Measurements from ENCODE around the gene FAF1.
A peak's percentile ranks its signal among the peaks of the same experiment; 100 is the strongest.
"Not testable (repeated sequence)": the region's sequence is repeated elsewhere in the genome, so short reads cannot be mapped to it uniquely, and the experiment has no call there.

FAF1 gene

DNA sequence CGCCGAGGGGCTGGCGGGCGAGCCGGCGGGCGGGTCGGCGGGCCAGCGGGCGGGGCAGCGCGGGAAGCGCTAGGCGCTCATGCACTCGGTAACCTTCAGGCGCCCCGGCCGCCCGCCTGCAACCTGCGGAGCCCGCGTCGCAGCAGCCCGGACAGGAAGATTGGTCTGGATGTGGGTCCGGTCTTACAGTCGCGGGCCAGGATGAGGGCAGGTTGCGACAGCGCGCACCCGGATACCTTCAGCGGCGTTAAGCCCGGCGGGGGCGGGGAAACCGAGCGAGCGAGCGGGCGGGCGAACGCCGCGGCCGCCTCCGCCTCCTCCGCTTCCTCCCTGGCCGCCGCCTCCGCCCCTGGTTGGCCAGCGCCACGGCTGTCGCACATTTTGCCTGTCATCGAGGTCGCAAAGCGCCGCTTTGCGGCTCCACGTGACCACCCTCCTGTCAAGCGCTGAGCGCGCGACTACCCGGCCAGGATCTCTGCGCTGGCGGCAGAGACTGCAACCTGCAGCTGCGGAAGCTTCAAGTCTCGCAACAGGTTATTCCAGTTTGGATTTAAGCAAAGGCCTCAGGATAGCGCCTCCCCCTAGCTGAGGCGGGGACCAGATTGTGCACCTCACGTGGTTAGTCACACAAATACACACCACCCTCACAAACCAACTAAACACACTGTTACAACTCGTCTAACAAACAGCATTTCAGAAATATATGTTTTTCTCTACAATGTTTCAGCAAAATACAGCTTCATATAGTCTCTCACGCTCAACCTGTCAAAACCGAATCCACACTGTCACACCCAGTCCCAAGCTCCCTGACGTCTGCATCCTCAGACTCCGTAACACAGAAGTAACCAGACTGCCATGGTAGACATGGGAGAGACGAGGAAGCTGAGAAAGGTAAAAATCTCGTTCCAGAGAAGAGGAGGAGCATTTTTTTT is at the start of gene FAF1:
FAF1 (minus strand) TSS at position 355 of the 932 bp plus-strand sequence. CDS start 456 bp downstream, outside the sequence.
- peak; percentile 95 to 96 for DNase-seq (ENCODE audit: low read depth in 2 of 2)

DNA sequence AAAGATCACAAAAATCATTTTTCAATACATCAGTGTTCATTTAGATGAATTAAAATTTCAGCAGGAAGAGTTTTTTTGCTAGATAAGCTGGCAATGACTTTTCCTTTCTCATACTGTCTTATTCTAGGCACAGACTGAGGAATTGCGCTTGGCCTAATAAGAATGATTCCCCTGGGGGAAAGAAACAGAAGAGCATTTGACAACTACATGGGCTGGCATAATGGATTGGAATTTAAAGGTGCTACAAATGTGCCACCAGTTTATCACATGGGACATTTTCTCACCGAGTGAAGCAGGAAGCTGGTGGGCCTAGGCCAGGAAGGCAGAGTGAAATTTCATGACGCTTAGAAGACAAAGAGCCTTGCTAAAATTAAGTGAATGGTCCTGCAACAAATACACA is 49.3 kb upstream of the FAF1 start:
- DNase-seq (ENCODE audit: low read depth in 2 of 2) = no peak

DNA sequence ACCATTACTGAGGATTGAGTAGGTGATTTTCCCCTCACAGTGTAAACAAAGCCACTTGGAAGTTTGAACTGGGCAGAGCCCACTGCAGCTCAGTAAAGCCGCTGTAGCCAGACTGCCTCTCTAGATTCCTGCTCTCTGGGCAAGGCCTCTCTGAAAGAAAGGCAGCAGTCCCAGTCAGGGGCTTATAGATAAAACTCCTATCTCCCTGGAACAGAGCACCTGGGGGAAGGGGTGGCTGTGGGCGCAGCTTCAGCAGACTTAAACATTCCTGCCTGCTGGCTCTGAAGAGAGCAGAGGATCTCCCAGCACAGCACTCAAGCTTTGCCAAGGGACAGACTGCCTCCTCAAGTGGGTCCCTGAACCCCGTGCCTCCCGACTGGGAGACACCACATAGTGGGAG is 45.5 kb upstream of the FAF1 start:
- not testable (repeated sequence) for DNase-seq (ENCODE audit: low read depth in 2 of 2)

DNA sequence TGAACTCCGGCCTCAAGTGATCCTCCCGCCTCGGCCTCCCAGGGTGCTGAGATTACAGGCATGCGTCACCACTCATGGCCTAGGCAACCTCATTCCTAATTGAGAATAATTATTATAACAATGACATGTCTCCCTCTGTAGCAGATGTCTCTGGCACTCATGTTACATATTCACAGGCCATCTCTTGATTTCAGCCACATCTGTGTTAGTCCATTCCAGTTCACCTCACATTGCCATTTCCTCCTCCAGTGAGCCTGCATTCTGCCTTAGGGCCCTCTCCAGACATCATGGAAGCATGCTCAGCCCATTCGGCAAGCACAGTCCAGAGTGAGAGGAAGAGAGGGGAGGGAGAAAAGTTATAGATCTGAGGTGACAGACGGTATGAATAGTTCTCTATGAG is 42.4 kb upstream of the FAF1 start:
- DNase-seq (ENCODE audit: low read depth in 2 of 2) = no peak

DNA sequence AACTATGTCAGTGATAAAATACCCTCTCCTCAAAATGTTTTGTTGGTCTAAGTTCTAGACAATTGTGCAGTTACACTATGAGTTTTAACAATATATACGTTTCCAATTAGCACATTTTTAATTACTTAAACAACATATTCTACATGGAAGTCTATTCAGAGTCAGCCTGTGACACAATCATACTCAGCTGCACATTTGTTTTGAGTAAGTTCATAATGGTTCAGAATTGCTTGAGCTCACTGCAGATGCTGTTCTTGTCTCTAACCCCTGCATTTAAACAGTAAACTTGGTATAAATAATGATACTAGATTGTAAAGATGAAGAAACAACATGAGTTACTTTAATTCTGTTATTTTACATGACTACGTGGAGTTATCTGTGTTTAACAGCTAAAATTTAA is 40.6 kb upstream of the FAF1 start:
- no peak for DNase-seq (ENCODE audit: low read depth in 2 of 2)

DNA sequence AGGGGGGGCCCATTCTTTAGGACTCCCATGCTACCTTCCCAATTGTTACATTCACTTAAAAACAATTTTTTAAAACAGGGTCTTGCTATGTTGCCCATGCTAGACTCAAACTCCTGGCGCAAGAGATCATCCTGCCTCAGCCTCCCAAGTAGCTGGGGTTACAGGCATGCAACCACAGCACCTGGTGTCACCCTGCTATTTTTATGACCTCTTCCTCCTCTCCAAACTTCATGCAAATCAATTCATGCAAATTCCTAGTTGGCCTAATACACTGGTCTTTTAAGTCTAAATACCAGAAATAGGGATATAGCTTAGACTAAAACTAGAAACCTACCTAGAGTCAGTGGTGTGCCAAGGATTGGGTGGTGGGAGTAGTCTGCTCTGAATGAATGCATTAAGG is 40.1 kb upstream of the FAF1 start:
- no peak for DNase-seq (ENCODE audit: low read depth in 2 of 2)

DNA sequence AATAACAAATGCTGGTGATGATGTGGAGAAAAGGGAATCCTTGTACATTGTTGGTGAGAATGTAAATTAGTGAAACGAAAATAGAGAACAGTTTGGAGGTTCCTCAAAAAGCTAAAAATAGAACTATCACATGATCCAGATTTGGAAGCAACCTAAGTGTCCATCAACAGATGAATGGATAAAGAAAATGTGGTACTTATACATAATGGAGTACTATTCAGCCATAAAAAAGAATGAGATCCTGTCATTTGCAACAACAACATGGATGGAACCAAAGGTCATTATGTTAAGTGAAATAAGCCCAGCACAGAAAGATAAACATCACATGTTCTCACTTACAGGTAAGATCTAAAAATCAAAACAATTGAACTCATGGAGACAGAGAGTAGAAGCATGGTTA is 39.3 kb upstream of the FAF1 start:
- not testable (repeated sequence) for DNase-seq (ENCODE audit: low read depth in 2 of 2)

DNA sequence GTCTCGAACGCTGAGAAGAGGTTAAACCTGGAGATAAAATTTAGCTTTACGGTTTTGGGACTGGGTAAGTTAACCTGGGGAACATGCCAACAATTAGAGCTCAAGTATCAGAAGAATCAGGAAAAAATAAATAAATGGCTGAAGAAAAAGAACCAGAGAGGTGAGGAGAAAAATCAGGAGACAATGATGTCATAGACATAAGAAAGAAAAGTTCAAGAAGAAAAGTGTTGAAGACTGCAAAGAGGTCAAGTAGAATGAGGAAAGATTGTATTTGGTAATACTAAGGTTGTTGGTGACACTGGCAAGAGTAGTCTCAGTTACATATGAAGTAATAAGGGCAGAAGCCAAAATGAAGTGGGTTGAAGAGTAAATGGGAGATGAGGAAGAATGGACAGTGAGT is 36.0 kb upstream of the FAF1 start:
- no peak for DNase-seq (ENCODE audit: low read depth in 2 of 2)

DNA sequence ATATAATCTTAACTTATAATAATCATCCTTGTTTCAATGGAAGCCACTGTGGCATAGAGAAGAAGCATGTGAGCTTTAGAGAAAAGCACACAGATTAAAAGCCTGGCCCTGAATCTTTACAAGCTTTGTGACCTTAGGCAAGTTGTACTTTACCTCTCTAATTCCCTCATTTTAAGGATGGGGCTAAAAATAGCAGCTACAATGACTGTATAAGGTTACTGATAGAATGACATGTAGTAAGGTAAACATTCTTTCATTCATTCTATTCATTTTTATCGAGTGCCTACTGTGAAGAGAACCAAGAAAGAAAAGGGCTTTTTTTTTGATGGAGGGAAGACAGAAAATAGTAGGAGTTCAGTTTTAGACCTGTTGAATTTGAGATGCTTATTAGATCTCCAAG is 35.6 kb upstream of the FAF1 start:
- no peak for DNase-seq (ENCODE audit: low read depth in 2 of 2)

DNA sequence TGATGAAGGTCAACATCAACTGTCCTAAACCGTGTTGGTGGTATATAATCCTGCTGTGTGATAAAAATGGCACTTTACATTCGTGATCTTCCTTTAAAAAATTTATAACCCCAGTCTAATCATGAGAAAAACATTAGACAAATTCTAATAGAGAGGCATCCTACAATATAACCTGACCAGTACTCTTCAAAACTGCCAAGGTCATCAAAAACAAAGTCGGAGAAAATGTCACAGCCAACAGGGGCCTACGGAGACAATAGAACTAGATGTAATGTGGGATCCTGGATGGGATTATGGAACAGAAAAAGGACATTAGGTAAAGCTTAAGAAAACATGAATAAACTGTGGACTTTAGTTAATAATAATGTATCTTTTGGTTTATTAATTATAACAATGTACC is 34.9 kb upstream of the FAF1 start:
- DNase-seq (ENCODE audit: low read depth in 2 of 2) = no peak

DNA sequence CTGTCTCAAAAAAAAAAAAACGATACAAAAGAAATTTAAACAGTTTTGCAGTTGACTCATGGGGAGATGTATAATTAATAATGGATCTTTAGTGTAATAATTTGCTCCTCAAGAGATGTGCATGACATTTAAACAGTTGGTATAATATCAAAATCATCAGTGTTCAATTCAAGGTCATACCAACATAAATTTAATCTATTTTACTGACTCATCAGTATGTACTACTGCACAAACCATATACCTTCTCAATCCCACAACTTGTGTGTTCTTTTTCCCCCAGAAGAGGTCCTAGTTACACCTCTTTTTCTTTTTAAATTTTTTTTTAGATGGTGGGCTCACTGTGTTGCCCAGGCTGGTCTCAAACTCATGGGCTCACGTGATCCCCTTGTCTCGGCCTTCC is 33.6 kb upstream of the FAF1 start:
- no peak for DNase-seq (ENCODE audit: low read depth in 2 of 2)

DNA sequence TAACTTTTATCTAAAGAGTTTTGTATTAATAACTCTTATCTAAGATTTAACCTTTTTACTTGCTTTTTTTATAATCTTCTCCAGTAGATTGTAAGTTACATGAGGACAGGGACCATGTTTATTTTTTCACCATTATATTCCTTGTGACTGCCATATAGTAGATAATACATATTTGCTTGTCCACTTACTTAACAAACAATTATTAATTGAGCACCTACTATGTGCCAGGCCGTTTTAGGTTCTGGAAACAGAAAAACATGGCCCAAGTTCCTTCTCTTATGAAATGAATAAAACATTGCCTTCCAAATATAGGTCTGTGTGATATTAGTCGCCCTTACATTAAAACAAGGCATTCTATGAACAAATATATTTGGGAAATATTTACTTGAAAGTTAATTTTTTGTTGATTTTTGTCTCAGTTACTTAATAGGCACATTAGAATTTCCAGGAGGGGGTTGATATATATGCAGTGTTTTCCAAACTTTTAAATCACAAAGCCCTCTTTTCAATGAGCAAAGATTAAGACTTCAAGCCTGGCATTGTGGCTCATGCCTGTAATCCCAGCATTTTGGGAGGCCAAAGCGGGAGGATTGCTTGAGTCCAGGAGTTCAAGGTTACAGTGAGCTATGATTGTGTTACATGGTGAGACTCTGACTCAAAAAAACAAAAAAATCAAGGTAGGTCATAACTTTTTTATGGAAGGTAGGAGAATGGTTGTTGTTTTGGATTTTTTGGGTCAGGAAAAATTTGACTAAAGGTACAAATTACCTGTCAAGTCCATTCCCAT is 32.7 kb upstream of the FAF1 start:
- no peak for DNase-seq (ENCODE audit: low read depth in 2 of 2)

DNA sequence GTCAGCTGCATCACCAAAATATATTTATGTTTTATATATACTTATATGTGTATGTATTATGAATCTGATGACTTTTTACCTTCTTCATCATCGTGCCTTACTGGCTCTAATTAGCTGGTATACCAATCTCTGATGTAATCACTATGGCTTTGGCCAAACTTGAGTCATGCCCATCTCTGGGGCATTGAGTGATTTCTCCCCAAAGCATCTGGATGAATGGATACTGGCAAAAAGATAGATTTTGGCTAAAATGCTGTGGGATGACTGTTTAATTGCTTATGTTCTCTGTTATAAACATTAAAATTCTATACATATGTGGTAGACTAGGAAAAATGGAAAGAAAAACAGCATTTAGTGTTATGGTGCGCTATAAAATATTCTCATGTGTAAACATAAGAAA is 29.6 kb upstream of the FAF1 start:
- DNase-seq (ENCODE audit: low read depth in 2 of 2) = no peak

DNA sequence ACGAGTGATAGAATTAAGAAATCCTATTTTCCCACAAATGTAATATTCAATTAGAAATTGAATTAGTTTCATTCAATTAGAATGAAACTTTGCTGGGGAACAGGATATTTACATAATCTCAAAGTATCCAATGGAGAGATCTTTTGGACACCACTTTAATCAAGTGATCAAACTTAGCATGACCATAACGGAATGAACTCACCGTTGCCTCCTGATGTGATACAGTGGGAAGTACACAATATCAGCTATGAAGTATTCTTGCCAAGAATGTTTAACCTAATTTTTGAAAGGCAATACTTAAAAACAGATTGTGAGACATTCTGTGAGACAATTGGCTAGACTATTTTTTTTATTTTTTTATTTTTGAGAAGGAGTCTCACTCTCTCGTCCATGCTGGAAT is 26.6 kb upstream of the FAF1 start:
- no peak for DNase-seq (ENCODE audit: low read depth in 2 of 2)

DNA sequence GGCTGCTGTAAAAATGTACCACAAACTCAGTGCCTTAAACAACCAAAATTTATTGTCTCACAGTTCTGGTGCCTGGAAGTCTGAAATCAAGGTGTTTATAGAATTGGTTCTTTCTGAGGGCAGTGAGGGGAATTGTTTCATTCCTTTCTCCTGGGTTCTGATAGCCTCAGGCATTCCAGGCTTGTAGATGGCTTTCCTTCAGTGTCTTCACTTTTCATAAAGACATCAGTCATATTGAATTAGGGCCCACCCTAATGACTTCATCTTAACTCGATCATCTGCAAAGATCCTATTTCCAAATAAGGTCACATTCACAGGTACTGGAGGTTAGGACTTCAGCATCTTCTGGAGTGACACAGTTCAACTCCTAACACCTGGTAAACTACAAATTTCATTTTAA is 25.0 kb upstream of the FAF1 start:
- no peak for DNase-seq (ENCODE audit: low read depth in 2 of 2)

DNA sequence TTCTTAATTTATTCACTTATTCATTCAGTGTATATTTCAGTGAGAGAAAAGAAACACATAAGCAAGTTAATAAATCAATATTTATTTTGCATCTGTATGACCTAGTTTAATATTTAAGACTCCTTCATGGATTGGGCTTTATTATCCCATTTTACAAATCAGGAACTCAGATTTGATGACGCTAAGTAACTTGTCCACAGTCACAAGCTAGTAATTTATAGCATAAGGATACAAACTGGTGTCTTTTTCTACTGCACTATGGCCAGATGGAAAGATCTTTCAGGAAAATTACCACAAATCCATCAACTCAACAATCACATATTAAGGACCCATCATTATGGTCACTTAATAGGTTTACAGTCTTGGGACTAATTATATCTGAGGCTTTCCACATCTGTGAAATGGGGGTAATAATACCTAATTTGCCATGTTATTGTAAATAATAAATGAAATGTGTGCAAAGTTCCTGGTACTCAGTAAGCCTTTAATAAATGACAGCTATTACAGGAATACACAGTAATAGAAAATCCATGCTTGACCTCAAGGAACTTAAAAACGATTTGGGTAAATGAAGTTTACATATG is 23.2 kb upstream of the FAF1 start:
- DNase-seq (ENCODE audit: low read depth in 2 of 2) = no peak

DNA sequence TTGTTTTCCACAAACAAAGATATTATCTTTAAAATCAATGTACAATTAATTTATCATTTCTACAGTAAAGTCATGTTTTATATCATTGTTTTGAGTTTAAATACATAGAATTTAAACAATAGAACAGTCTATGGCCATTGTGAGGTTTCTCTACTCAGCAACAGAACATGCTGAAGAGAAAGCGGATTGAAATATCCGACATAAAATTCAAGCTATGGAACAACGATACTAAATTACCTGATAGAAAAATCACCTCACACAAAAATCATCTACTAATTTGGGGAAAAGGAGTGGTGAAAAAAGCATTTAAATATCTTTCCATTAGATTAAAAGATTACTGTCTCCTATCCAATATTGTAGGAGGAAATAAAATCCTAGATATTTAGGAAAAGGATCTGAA is 22.5 kb upstream of the FAF1 start:
- DNase-seq (ENCODE audit: low read depth in 2 of 2) = no peak

DNA sequence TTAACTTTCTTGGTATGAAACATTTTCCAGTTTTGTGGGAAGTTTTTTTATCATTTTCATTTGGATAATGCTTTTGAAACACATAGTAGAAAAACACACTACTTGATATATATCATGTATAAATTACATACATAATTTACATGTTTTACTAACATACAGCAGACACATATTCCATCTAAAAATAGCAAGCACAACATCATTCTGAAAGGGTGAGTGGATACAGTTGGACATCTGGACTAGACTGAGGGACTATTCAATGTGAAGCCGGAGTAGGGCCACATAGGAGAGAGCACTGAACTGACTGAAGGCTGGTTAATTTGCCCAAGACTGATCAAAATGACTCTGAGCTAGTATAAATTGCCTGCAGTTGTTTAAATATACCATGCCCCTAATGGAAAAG is 21.7 kb upstream of the FAF1 start:
- no peak for DNase-seq (ENCODE audit: low read depth in 2 of 2)

DNA sequence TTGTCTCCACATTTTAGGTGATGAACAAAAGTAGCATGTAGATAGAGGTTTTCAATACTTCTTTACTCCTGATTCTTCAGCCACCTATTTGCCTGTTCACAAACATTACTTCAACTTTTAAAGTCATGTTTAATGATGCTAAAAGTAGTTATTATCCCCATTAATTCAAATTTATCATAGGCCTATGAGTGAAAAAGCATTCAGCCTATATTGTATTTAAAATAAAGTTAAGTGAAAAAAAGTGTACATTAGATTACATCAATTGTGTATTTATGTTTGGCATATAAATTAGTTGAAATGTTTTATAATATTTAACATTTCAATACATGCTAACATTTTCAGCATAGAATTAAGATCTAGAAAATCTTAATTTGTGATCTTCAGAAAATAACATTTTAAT is 20.4 kb upstream of the FAF1 start:
- no peak for DNase-seq (ENCODE audit: low read depth in 2 of 2)

DNA sequence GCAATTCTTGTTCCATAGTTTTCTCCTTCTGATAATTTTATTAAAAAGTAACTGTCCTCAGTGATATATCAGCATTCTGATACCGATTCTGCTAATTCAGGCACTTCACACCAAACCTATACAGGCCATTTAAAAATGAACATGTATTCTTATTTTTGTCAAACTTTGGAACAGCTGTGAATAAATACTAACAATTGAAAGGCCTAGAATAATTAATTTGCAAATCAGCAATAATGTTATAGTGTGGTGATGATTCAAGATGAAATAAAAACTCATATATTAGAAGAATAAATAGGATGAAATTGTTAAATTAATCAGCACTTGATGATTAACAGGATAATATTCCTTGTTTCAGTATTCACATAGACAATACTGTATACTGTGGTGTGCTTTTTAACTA is 19.9 kb upstream of the FAF1 start:
- DNase-seq (ENCODE audit: low read depth in 2 of 2) = no peak

DNA sequence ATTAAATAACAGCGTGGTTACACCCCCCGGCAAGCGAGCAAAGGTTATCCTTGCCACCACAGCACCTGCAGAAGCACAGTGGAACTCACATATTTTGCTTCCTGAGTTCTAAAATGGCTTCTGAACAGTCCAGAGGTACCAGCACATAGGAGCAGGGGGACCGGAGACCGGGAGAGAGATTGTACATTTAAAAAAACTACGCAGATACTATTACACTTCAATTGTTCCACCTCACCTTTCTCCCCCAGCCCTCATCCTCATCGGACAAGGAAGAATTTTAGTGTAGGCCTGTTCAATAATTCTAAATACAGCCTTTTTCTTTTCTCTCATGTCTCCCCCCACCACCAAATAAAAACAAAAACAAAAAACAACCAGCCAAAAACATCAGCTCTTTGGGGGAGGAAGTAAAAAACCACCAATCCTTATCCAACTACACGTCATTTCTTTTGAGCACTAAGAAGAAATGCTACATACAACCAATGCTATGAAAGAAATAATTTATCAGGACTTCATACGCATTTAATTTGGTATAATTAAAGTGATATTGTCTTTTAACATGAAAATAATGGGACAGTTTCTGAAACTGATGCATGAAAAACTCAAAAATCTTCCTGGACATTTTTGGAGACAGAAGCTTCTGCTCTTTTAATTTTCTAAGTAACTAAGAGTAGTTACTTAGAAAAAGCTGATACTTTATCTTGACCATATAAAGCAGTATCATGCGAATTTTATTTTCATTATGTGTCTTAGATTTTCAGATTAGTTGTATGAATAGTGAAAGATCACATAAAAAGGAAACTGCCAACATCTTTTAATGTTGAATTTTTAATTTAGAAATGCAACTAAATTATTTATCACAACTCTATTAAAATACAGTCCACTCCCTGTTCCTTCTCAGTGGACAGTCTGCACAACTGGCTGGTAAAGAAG is 19.1 kb upstream of the FAF1 start:
- no peak for DNase-seq (ENCODE audit: low read depth in 2 of 2)

Measured in stimulated activated CD8-positive, alpha-beta memory T cell treated with anti-CD3 and anti-CD28 coated beads, Interleukin-15, amount 100 ng/mL, for 48 hours (primary cell).